ENCODE results near the gene SH2D5.
"Not testable (repeated sequence)": the region's sequence is repeated elsewhere in the genome, so short reads cannot be mapped to it uniquely, and the experiment has no call there.

SH2D5 gene

GRCh38 chr1:20696397-20697333 is 35.8 kb downstream of the SH2D5 start:
- peak; percentile 27 to 57 for DNase-seq (ENCODE audit: extremely low read depth in 1 of 2, low read depth in 1 of 2)

- DNase-seq (ENCODE audit: extremely low read depth in 1 of 2, low read depth in 1 of 2), result no peak
Observed at GRCh38 chr1:20695515-20695914, 37.0 kb downstream of the SH2D5 start.

- DNase-seq (ENCODE audit: extremely low read depth in 1 of 2, low read depth in 1 of 2), result no peak
Observed at GRCh38 chr1:20693623-20694022, 38.9 kb downstream of the SH2D5 start.

GRCh38 chr1:20691872-20692271 is 40.6 kb downstream of the SH2D5 start:
- no peak for DNase-seq (ENCODE audit: extremely low read depth in 1 of 2, low read depth in 1 of 2)

- no peak for DNase-seq (ENCODE audit: extremely low read depth in 1 of 2, low read depth in 1 of 2)
Observed at GRCh38 chr1:20689645-20690056, 42.9 kb downstream of the SH2D5 start.

GRCh38 chr1:20686883-20687725 is 45.4 kb downstream of the SH2D5 start:
- DNase-seq (ENCODE audit: extremely low read depth in 1 of 2, low read depth in 1 of 2), result no peak

- no peak for DNase-seq (ENCODE audit: extremely low read depth in 1 of 2, low read depth in 1 of 2)
Observed at GRCh38 chr1:20685741-20686140, 46.8 kb downstream of the SH2D5 start.

GRCh38 chr1:20685099-20685662 is 47.3 kb downstream of the SH2D5 start:
- no peak for DNase-seq (ENCODE audit: extremely low read depth in 1 of 2, low read depth in 1 of 2)

- no peak for DNase-seq (ENCODE audit: extremely low read depth in 1 of 2, low read depth in 1 of 2)
Observed at GRCh38 chr1:20684651-20685050, 47.9 kb downstream of the SH2D5 start.

- DNase-seq (ENCODE audit: extremely low read depth in 1 of 2, low read depth in 1 of 2), result no peak
Observed at GRCh38 chr1:20684050-20684620, 48.4 kb downstream of the SH2D5 start.

GRCh38 chr1:20683614-20684013 is 48.9 kb downstream of the SH2D5 start:
- DNase-seq (ENCODE audit: extremely low read depth in 1 of 2, low read depth in 1 of 2), result no peak

GRCh38 chr1:20682571-20683236 is 49.8 kb downstream of the SH2D5 start:
- DNase-seq (ENCODE audit: extremely low read depth in 1 of 2, low read depth in 1 of 2), result no peak

- no peak for DNase-seq (ENCODE audit: extremely low read depth in 1 of 2, low read depth in 1 of 2)
Observed at GRCh38 chr1:20681999-20682398, 50.5 kb downstream of the SH2D5 start.

- DNase-seq (ENCODE audit: extremely low read depth in 1 of 2, low read depth in 1 of 2), result no peak
Observed at GRCh38 chr1:20680269-20680668, 52.2 kb downstream of the SH2D5 start.

GRCh38 chr1:20678599-20678998 is 53.9 kb downstream of the SH2D5 start:
- DNase-seq (ENCODE audit: extremely low read depth in 1 of 2, low read depth in 1 of 2), result no peak

GRCh38 chr1:20673626-20674025 is 58.9 kb downstream of the SH2D5 start:
- not testable (repeated sequence) for DNase-seq (ENCODE audit: extremely low read depth in 1 of 2, low read depth in 1 of 2)

GRCh38 chr1:20672265-20672632 is 60.3 kb downstream of the SH2D5 start:
- no peak for DNase-seq (ENCODE audit: extremely low read depth in 1 of 2, low read depth in 1 of 2)

- no peak for DNase-seq (ENCODE audit: extremely low read depth in 1 of 2, low read depth in 1 of 2)
Observed at GRCh38 chr1:20670936-20671335, 61.6 kb downstream of the SH2D5 start.
